Type B pancreatic cell (in vitro differentiated cells): Measurements from ENCODE around the gene MTFR1L. TPM values are rescaled to one million over a fixed set of nuclear protein-coding genes. Genes with fewer than 3 reads are reported as not detected.

Source experiments
- DNase-seq: peaks from one replicate; pipeline ENCODE4 v3.0.0; 2021; ENCODE audit warnings: mixed read lengths; ENCODE audit not compliant: unreplicated experiment; ENCODE audit errors: extremely low spot score
- H3K27ac Mint-ChIP-seq: 2 replicates; pipeline ENCODE4 v1.8.0; 2021; ENCODE audit warnings: mild to moderate bottlenecking, mixed read lengths
- H3K27me3 Mint-ChIP-seq: 2 replicates; pipeline ENCODE4 v1.8.0; 2021; ENCODE audit warnings: mixed read lengths
- H3K36me3 Mint-ChIP-seq: 2 replicates; pipeline ENCODE4 v1.8.0; 2021; ENCODE audit warnings: mixed read lengths
- H3K4me1 Mint-ChIP-seq: one replicate; pipeline ENCODE4 v1.8.0; 2021; ENCODE audit warnings: mixed read lengths; ENCODE audit not compliant: unreplicated experiment
- H3K4me3 Mint-ChIP-seq: 2 replicates; pipeline ENCODE4 v1.8.0; 2021; ENCODE audit warnings: mild to moderate bottlenecking, mixed read lengths
- H3K9me3 Mint-ChIP-seq: 2 replicates; pipeline ENCODE4 v1.8.0; 2021; ENCODE audit warnings: mixed read lengths
- total RNA-seq: library from RNA; stranded (reverse); gene quantifications from 2 replicates; pipeline ENCODE4 v1.2.1, GENCODE V29; 2021; ENCODE audit warnings: low replicate concordance
- TF ChIP-seq, protein P1 (sequence below): fragments of 200-600 bp; sonication (generic); conservative IDR thresholded peaks from 2 replicates; pipeline ENCODE4 v1.5.0; 2021; ENCODE audit warnings: antibody characterized with exemption, mild to moderate bottlenecking

MTFR1L gene
- total RNA-seq, 1 donor from 2014 or later, result 73.5 TPM

DNA sequence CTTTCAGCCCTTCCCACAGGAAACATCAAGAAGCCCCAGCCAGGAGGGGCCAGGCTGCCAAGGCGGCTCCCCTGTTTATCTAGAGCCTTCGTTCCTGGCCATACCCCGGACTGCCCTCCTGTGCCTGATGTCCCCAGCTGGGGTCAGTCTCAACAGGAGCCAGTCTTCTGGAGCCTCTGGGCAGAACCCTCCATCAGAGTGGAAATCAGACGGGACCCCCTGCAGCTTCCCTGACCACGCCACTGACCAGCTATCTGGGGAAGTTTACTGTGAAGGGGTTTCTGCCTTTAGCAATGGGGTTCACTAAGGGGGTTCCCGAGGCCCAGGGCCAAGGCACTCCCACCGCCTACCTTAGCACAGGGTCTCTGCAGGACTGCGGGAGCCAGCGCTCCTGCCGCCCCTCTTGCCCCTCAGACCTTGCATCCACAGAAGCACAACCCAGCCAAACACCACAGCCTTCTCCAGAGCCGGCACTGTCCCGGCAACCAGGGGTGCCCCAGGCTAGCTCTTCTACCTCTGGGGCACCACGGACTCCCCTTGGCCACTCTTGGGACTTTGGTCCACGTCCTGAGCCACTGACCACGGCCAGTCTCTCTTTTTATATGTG lies 3.5 kb upstream of the MTFR1L start:
- H3K4me1 Mint-ChIP-seq, result peaks cover 25% of the 10 kb centered on the region
- H3K27ac Mint-ChIP-seq, result no peak overlapping the region
- H3K27me3 Mint-ChIP-seq, result no peaks in the 10 kb centered on the region
- TF ChIP-seq, protein P1, sequence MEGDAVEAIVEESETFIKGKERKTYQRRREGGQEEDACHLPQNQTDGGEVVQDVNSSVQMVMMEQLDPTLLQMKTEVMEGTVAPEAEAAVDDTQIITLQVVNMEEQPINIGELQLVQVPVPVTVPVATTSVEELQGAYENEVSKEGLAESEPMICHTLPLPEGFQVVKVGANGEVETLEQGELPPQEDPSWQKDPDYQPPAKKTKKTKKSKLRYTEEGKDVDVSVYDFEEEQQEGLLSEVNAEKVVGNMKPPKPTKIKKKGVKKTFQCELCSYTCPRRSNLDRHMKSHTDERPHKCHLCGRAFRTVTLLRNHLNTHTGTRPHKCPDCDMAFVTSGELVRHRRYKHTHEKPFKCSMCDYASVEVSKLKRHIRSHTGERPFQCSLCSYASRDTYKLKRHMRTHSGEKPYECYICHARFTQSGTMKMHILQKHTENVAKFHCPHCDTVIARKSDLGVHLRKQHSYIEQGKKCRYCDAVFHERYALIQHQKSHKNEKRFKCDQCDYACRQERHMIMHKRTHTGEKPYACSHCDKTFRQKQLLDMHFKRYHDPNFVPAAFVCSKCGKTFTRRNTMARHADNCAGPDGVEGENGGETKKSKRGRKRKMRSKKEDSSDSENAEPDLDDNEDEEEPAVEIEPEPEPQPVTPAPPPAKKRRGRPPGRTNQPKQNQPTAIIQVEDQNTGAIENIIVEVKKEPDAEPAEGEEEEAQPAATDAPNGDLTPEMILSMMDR, result no peak
- no peaks in the 10 kb centered on the region for H3K9me3 Mint-ChIP-seq
- no peak for DNase-seq
- H3K4me3 Mint-ChIP-seq, result no peak overlapping the region
- H3K36me3 Mint-ChIP-seq, result peaks cover 4% of the 10 kb centered on the region

DNA sequence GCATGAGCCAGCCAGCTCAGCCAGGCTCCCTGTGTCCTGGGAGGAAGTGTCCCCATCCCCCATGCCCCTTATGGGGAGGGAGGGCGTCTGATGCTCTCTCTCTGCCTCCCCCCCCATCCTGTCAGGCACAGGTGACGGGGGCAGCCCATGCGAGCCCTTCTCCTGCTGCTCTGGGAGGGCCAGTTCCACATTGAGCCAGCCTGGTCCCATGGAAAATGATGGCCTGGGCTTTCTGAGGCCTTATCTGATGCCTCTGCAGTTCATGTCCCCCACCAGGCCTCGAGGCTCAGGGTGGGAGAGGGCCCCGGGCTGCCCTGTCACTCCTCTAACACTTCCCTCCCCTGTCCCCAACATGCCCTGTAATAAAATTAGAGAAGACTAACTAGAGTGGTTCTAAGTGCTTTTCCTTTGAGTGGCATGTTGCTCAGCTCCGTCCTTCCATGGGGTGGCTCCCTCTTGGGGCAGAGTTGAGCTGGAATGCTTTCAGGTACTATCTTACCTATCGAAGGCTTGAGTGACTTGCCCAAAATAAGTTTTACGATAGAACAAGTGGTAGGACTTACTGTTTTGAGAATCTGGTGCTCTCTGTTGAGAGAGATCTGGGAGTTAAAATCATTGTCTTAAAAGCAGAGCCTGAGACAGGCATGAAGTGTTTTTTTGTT lies 1.8 kb upstream of the MTFR1L start:
- H3K36me3 Mint-ChIP-seq, result peaks cover 8% of the 10 kb centered on the region
- no peaks in the 10 kb centered on the region for H3K27me3 Mint-ChIP-seq
- H3K4me1 Mint-ChIP-seq, result peaks cover 36% of the 10 kb centered on the region
- DNase-seq, result no peak
- H3K9me3 Mint-ChIP-seq, result no peaks in the 10 kb centered on the region
- peak overlapping the region; percentile 100 for H3K4me3 Mint-ChIP-seq
- H3K27ac Mint-ChIP-seq, result peak overlapping the region; percentile 99
- TF ChIP-seq, protein P1, result peak; percentile 24

DNA sequence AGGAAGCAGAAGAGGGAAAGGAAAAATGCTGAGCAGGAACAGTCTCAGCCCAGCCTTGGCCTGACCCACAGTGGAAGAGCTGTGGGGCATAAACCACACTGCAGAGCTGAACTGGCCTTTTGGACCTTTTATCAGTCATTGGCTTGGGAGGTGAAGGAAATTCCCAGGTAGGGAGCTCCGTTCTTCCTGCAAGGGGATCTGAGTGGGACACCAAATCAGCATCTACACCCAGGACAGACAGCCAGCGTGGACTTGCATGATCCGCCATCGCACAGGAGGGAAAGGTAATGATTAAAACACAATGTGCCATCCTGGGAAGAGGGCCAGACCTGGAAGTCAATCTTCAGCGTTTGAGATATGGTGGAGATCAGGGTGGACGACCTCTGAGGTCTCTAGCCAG lies 1.2 kb upstream of the MTFR1L start:
- peaks cover 36% of the 10 kb centered on the region for H3K4me1 Mint-ChIP-seq
- TF ChIP-seq, protein P1, result no peak
- H3K36me3 Mint-ChIP-seq, result peaks cover 8% of the 10 kb centered on the region
- H3K27ac Mint-ChIP-seq, result peak overlapping the region; percentile 99
- H3K4me3 Mint-ChIP-seq, result peak overlapping the region; percentile 100
- no peak for DNase-seq
- no peaks in the 10 kb centered on the region for H3K9me3 Mint-ChIP-seq
- H3K27me3 Mint-ChIP-seq, result no peaks in the 10 kb centered on the region

DNA sequence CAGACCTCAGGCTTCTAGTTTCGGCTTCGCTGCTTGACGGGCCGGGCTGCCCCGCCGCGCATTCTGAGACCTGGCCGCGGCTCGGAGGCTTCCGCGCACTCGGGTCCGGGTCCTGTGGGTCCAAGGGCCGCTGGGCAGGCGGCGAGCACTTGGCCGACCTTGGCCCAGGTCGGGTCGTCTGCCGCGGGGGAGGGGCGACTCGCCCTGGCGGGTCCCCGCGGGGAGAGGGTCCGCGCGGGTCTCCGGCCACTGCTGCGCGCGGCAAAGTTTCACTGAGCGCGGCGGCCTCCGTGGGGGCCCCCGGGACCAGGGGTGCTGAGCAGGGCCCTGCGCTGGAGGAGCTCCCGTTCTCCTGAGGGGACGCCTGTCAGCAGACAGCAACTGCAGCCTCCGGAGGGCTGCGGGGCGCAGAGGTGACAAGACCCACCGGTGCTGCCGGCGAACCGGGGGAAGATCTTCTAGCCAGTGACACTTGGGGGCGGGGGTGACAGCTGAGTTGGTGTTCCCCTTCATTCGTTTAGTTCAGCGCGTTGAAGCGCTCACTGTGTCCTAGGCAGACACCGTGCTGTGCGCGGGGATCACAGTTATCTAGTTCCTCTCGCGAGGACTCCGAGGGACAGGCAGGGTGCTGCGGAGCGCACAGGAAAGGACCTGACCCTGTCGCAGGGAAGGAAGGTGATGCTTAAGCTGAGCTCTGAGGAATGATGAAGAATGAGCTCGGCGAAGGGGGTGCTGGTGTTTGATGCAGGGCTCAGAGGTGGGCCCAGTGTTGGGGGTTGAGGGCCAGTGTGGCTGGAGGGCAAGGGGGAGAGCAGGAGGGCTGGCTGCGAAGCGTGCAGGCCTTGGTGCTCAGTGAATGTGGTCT lies 725 bp downstream of the MTFR1L start:
- H3K4me1 Mint-ChIP-seq, result peaks cover 36% of the 10 kb centered on the region
- DNase-seq, result no peak

DNA sequence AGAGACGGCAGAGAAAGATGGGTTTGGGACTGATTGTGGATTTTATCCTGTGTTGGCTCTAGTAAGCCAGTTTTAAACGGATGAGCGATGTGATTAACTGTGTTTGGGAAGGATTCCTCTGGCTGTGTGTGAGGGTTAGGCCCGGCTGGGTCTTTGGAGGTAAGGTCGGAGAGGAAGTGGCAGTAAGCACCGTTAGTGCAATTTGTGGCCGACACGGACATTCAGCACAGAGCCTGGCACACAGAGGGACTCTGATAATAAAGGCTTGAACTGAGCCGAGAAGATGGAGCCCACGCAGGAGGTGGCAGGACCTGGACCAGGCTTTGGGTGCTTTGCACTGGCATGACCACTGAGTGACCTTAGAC lies 1.3 kb downstream of the MTFR1L start:
- peaks cover 36% of the 10 kb centered on the region for H3K4me1 Mint-ChIP-seq
- H3K27ac Mint-ChIP-seq, result peak overlapping the region; percentile 94
- TF ChIP-seq, protein P1, result no peak
- peaks cover 8% of the 10 kb centered on the region for H3K36me3 Mint-ChIP-seq
- no peaks in the 10 kb centered on the region for H3K9me3 Mint-ChIP-seq
- peak overlapping the region; percentile 96 for H3K4me3 Mint-ChIP-seq
- DNase-seq, result no peak
- no peaks in the 10 kb centered on the region for H3K27me3 Mint-ChIP-seq

More for the DNA sequence above, 725 bp downstream of the MTFR1L start:
- Mint-ChIP-seq H3K27ac (peak overlapping the region; percentile 99), H3K27me3 (no peaks in the 10 kb centered on the region), H3K4me3 (peak overlapping the region; percentile 100), H3K36me3 (peaks cover 8% of the 10 kb centered on the region), H3K9me3 (no peaks in the 10 kb centered on the region)
- TF ChIP-seq, protein P1, result no peak
